GM18951 (cell line): ENCODE measurements around the gene TRABD.

ENCODE experiments used
- POLR2A ChIP-seq: IDR thresholded peaks from 4 replicates; pipeline ENCODE4 v1.6.1; 2011; ENCODE audit warnings: mild to moderate bottlenecking; ENCODE audit not compliant: insufficient read length, insufficient read depth; ENCODE audit errors: extremely low read depth
- in situ Hi-C: fragments of 300-500 bp; cut with MboI; formaldehyde crosslinking; loops from one replicate; pipeline ENCODE4 v1.12.0; 2022; ENCODE audit warnings: low sequenced_read_pairs, mixed read lengths, inconsistent platforms; ENCODE audit not compliant: unreplicated experiment

Gene TRABD

GRCh38 chr22:50208939-50209892, 23.5 kb downstream of the TRABD start:
- TF ChIP-seq POLR2A = no peak
- in situ Hi-C loops = loop anchor here (5.0 to 25.0 kb wide), 3 partner anchors 62 to 447 kb away; no protein-coding TSS in a partner anchor

GRCh38 chr22:50209893-50210292, 24.2 kb downstream of the TRABD start:
- no peak for TF ChIP-seq POLR2A
- in situ Hi-C loops = loop anchor here (5.0 to 25.0 kb wide), 3 partner anchors 63 to 448 kb away; no protein-coding TSS in a partner anchor

GRCh38 chr22:50210378-50211139, 24.8 kb downstream of the TRABD start:
- no peak for TF ChIP-seq POLR2A
- in situ Hi-C loops = loop anchor here (25.0 kb wide), 2 partner anchors 273 to 448 kb away; no protein-coding TSS in a partner anchor

- in situ Hi-C loops = loop anchor here (25.0 kb wide), 2 partner anchors 274 to 449 kb away; no protein-coding TSS in a partner anchor
- TF ChIP-seq POLR2A = no peak
Measured at GRCh38 chr22:50211147-50211546, 25.4 kb downstream of the TRABD start.

GRCh38 chr22:50213263-50213662, 27.6 kb downstream of the TRABD start:
- no peak for TF ChIP-seq POLR2A
- in situ Hi-C loops = loop anchor here (25.0 kb wide), 2 partner anchors 276 to 451 kb away; no protein-coding TSS in a partner anchor

- in situ Hi-C loops = loop anchor here (25.0 kb wide), 2 partner anchors 278 to 453 kb away; no protein-coding TSS in a partner anchor
- TF ChIP-seq POLR2A = no peak
Measured at GRCh38 chr22:50215297-50216054, 29.8 kb downstream of the TRABD start.

GRCh38 chr22:50216055-50216683, 30.5 kb downstream of the TRABD start:
- no peak for TF ChIP-seq POLR2A
- in situ Hi-C loops = loop anchor here (25.0 kb wide), 2 partner anchors 279 to 454 kb away; no protein-coding TSS in a partner anchor

- in situ Hi-C loops = loop anchor here (25.0 kb wide), 2 partner anchors 280 to 455 kb away; no protein-coding TSS in a partner anchor
- TF ChIP-seq POLR2A = no peak
Measured at GRCh38 chr22:50216684-50217520, 31.2 kb downstream of the TRABD start.

- peak; percentile 30 for TF ChIP-seq POLR2A
- in situ Hi-C loops = loop anchor here (25.0 kb wide), 2 partner anchors 280 to 455 kb away; no protein-coding TSS in a partner anchor
Measured at GRCh38 chr22:50217543-50218152, 31.9 kb downstream of the TRABD start.

GRCh38 chr22:50218153-50218995, 32.7 kb downstream of the TRABD start:
- no peak for TF ChIP-seq POLR2A
- in situ Hi-C loops = loop anchor here (25.0 kb wide), 2 partner anchors 281 to 456 kb away; no protein-coding TSS in a partner anchor
